ENCODE data around the gene PSMD5.

Gene PSMD5

DNA sequence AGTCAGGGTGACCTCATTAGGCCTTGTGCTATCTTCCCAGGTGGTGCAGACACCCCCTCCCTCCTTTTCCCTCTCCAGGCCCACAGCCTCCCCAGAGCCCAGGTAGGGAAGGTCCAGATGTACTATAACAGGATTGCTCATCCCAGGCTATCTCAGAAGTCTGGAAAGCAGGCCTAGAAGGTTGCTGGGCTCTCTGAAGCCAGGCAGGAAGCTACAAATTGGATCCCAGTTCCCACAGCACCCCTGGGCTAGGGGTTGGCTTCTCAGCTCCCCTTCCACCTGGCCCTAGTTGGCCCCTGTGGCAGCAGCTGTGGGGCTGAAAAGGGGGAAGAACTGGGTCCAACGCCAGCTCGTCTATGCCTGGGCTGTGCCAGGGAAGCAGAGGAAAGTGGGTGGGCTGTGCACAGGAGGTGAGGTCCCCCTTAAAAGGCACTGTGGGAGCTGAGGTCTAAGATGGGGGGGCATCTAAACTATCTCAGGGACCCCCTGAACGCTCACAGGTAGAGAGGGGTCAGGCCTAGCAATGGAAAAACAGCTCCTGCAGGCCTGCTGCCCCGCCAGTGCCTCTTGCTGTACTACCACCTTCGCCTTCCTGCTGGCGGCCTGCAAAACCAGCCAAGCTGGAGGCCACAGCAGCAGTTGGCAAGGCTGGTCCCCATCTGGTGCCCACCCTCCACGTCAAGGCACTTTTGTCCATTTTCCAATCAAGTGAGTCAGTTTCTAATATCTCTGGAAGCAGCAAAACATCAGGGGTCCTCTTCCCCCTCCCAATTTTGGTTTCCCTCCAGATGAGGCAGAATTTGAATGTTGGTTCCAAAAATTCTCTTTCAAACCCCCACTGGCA, 13.3 kb upstream of the PSMD5 start:
- Histone ChIP-seq H3K36me3 (ENCODE audit: insufficient read depth, low read length) (0 out of 2 replicates have a peak, but pooled peaks cover 3% of the 10 kb centered on the region), H2AFZ (ENCODE audit: low read length, unreplicated experiment) (no peak overlapping the region), H3K79me2 (ENCODE audit: control insufficient read depth, insufficient read depth, low read length, unreplicated experiment) (no peaks in the 10 kb centered on the region), H3K27me3 (ENCODE audit: insufficient read depth, low read length) (no peaks in the 10 kb centered on the region), H3K27ac (ENCODE audit: low read depth, low read length) (no peak overlapping the region), H3K4me3 (ENCODE audit: low read depth, low read length) (no peak overlapping the region), H3K4me1 (ENCODE audit: control insufficient read depth, insufficient read depth, low read length, unreplicated experiment) (no peaks in the 10 kb centered on the region)

DNA sequence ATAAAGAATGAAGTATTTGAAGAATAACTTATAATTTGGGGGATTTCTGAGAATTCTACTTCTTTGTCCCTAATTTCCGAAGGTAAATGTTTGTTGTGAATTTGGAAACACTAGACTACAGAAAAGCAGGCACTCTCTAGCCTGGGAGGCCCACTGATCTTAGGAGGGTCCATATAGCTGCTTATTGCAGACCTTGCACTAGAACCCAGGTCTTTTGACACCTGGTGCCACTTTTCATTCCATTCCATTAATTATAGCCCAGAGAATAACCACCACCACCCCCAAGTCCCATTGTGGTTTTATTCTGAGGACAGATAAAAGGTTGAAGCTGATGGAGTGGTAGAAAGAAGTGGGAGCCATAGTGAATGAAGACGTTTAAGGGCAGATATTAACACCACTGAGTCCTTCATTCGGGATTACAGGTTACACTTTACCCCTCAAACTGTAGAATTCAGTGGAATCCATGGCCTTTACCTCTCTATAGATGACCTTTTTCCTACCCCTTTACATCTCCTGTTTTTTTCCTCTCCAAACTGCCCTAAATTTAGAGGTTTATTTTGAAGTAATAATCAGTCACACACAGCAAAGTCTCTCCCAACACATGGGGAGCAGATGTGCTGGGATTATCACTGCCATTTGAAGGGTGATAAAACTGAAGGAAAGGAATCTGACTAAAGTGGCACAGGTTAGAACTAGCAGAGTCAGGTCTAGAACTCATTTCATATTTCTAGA, 12.0 kb upstream of the PSMD5 start:
- Histone ChIP-seq H2AFZ (ENCODE audit: low read length, unreplicated experiment) (no peak overlapping the region), H3K4me1 (ENCODE audit: control insufficient read depth, insufficient read depth, low read length, unreplicated experiment) (no peaks in the 10 kb centered on the region), H3K79me2 (ENCODE audit: control insufficient read depth, insufficient read depth, low read length, unreplicated experiment) (no peaks in the 10 kb centered on the region), H3K27me3 (ENCODE audit: insufficient read depth, low read length) (no peaks in the 10 kb centered on the region), H3K4me3 (ENCODE audit: low read depth, low read length) (no peak overlapping the region), H3K27ac (ENCODE audit: low read depth, low read length) (no peak overlapping the region), H3K36me3 (ENCODE audit: insufficient read depth, low read length) (0 out of 2 replicates have a peak, but pooled peaks cover 3% of the 10 kb centered on the region)

DNA sequence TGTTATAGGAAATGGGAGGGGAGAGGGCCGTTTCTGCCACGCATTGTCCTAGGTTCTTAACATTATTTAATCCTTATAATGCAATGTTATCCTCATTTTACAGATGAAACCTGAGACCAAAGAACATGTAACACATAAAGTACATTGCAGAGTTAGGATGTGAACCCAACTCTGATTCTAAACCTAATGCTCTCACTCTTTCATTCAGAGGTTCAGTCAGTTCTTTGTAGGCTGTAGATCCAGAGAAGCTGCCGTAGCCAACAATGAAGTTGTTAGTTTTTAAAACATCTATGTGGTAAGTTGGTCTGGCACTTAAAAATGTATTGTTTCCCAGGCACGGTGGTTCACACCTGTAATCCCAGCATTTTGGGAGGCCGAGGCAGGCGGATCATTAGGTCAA, 10.5 kb upstream of the PSMD5 start:
- Histone ChIP-seq H3K27ac (ENCODE audit: low read depth, low read length) (no peak overlapping the region), H3K36me3 (ENCODE audit: insufficient read depth, low read length) (0 out of 2 replicates have a peak, but pooled peaks cover under 1% of the 10 kb centered on the region), H2AFZ (ENCODE audit: low read length, unreplicated experiment) (no peak overlapping the region), H3K4me3 (ENCODE audit: low read depth, low read length) (no peak overlapping the region), H3K4me1 (ENCODE audit: control insufficient read depth, insufficient read depth, low read length, unreplicated experiment) (no peaks in the 10 kb centered on the region), H3K79me2 (ENCODE audit: control insufficient read depth, insufficient read depth, low read length, unreplicated experiment) (no peaks in the 10 kb centered on the region), H3K27me3 (ENCODE audit: insufficient read depth, low read length) (no peaks in the 10 kb centered on the region)

DNA sequence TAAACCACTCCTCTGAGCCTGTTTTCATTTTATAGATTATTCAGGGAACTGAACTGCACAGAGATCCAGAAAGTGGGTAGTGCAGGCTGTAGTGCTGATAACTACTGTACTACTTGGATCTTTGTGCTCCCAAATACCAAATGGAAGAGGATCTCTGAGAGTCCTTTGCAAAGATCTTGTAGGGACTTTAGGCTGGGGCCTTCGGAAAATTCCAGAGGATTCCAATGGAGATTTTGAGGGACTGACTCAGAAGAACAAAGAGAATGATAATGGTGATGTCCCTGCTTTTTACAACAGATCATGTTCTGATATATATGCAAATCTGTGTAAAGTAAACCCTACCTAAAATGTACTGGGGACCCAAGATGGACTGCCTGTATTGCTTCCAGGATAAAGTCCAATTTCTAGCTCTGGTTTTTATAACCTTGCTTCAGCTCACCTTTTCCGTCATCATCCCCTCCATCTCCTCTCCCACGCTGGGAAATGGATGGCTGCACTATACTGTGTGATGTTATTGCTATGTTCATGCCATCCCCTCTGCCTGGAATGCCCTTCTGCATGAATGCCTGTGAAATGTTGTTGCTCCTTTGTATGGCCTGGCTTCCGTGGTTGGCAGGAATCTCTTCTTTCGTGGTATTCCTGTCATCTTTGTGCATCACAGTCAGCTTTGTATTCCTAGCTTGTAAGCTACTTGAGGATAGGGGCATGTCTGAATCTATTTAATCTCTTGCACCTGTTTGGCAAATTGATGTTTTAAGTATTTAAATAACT, 9.7 kb upstream of the PSMD5 start:
- Histone ChIP-seq H3K27me3 (ENCODE audit: insufficient read depth, low read length) (no peaks in the 10 kb centered on the region), H2AFZ (ENCODE audit: low read length, unreplicated experiment) (no peak overlapping the region), H3K4me3 (ENCODE audit: low read depth, low read length) (no peak overlapping the region), H3K79me2 (ENCODE audit: control insufficient read depth, insufficient read depth, low read length, unreplicated experiment) (no peaks in the 10 kb centered on the region), H3K36me3 (ENCODE audit: insufficient read depth, low read length) (no peaks in the 10 kb centered on the region), H3K4me1 (ENCODE audit: control insufficient read depth, insufficient read depth, low read length, unreplicated experiment) (no peaks in the 10 kb centered on the region), H3K27ac (ENCODE audit: low read depth, low read length) (no peak overlapping the region)

DNA sequence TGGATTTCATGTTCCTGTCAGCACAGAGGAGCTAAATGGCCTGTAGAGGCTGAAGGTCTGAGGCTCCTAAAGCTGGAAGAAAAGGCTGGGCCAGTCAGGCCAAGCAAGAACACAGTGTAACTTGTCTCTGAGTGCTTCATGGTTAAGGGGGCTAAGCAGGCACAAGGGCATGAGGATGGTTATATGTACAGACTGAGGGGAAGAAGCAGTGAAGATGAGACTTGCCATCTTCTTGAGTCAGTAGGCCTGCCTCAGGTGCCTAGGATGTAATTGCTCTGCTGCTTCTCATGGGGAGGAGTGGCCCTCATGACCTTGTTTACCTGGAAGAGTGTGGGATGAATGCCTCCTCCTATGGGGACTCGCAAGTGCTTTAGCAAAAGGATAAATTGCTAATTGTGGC, 8.7 kb upstream of the PSMD5 start:
- H3K27ac ChIP-seq (ENCODE audit: low read depth, low read length): no peak overlapping the region

DNA sequence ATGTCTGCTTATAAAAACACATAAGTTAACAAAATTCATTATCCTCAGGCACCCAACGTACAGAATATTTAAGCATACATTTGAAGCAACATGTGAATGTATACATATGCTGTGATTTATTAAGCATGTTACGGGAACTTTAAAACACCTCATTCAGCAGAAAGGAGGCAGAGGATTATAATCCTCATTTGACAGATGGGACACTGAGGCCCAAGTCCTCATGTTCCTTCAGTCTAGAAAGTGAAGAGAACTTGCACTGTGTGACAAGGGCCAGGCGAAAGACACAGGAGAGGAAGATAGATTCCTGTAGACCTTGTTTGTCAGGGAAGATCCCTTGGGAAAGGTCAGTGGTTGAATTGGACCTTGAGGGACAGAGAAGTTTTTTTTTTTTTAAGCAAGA, 7.6 kb upstream of the PSMD5 start:
- no peaks in the 10 kb centered on the region for H3K36me3 ChIP-seq (ENCODE audit: insufficient read depth, low read length)

More for the DNA sequence above, 8.7 kb upstream of the PSMD5 start:
- Histone ChIP-seq H3K36me3 (ENCODE audit: insufficient read depth, low read length) (no peaks in the 10 kb centered on the region), H2AFZ (ENCODE audit: low read length, unreplicated experiment) (no peak overlapping the region), H3K27me3 (ENCODE audit: insufficient read depth, low read length) (no peaks in the 10 kb centered on the region), H3K4me1 (ENCODE audit: control insufficient read depth, insufficient read depth, low read length, unreplicated experiment) (no peaks in the 10 kb centered on the region), H3K79me2 (ENCODE audit: control insufficient read depth, insufficient read depth, low read length, unreplicated experiment) (no peaks in the 10 kb centered on the region), H3K4me3 (ENCODE audit: low read depth, low read length) (no peak overlapping the region)

DNA sequence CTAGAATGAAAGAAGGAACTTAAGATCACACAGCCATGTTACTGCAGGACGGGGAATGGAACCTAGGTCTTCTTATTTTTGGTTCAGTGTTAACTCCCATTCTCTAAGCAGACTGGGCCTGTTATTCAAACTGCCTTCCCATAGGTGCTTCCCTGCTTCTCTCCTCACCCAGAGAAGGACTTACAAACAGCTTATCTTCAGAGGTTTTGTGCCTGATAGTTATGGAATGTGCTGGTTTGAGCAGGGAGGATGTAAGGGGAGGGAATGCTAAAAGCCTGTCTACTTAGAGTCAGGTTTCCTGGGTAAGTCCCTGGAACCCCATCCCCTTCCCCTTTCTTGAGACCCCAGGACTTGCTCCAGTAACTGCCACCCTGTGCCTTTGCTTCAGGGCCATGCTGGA, 4.2 kb upstream of the PSMD5 start:
- peaks cover 10% of the 10 kb centered on the region for H3K4me1 ChIP-seq (ENCODE audit: control insufficient read depth, insufficient read depth, low read length, unreplicated experiment)
- peaks cover 22% of the 10 kb centered on the region for H3K79me2 ChIP-seq (ENCODE audit: control insufficient read depth, insufficient read depth, low read length, unreplicated experiment)
- no peaks in the 10 kb centered on the region for H3K27me3 ChIP-seq (ENCODE audit: insufficient read depth, low read length)
- H3K27ac ChIP-seq (ENCODE audit: low read depth, low read length): no peak overlapping the region
- no peak overlapping the region for H2AFZ ChIP-seq (ENCODE audit: low read length, unreplicated experiment)
- H3K36me3 ChIP-seq (ENCODE audit: insufficient read depth, low read length): no peaks in the 10 kb centered on the region
- H3K4me3 ChIP-seq (ENCODE audit: low read depth, low read length): no peak overlapping the region

More for the DNA sequence above, 7.6 kb upstream of the PSMD5 start:
- Histone ChIP-seq H3K79me2 (ENCODE audit: control insufficient read depth, insufficient read depth, low read length, unreplicated experiment) (no peaks in the 10 kb centered on the region), H3K4me1 (ENCODE audit: control insufficient read depth, insufficient read depth, low read length, unreplicated experiment) (no peaks in the 10 kb centered on the region), H3K4me3 (ENCODE audit: low read depth, low read length) (no peak overlapping the region), H2AFZ (ENCODE audit: low read length, unreplicated experiment) (no peak overlapping the region), H3K27me3 (ENCODE audit: insufficient read depth, low read length) (no peaks in the 10 kb centered on the region), H3K27ac (ENCODE audit: low read depth, low read length) (no peak overlapping the region)

DNA sequence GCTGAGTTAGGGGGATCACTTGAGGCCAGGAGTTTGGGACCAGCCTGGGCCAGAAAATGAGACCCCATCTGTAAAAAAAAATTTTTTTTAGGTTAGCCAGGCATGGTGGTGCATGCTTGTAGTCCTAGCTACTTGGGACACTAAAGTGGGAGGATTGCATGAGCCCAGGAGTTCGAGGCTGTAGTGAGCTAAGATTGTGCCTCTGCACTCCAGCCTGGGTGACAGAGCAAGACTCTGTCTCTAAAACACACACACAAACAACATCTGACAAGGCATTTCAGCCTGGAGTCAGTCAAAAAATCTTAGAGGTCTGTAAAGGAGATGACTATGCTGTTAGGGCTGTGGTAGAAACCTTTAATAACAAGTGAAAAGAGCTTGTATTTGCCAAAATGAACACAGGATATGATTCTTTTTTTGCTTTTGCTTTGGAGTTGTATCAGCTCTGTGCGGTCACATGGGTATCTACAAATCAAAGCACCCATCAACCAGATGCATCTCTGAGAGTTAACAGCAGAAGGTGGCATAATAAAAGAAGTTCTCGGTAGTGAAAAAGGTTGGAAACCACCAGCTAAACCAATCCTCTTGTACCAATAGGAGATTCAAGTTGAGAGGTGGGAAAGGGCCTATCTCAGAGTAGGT, 3.6 kb upstream of the PSMD5 start:
- Histone ChIP-seq H2AFZ (ENCODE audit: low read length, unreplicated experiment) (no peak overlapping the region), H3K79me2 (ENCODE audit: control insufficient read depth, insufficient read depth, low read length, unreplicated experiment) (peaks cover 28% of the 10 kb centered on the region), H3K4me3 (ENCODE audit: low read depth, low read length) (no peak overlapping the region), H3K36me3 (ENCODE audit: insufficient read depth, low read length) (no peaks in the 10 kb centered on the region), H3K27me3 (ENCODE audit: insufficient read depth, low read length) (no peaks in the 10 kb centered on the region), H3K27ac (ENCODE audit: low read depth, low read length) (no peak overlapping the region), H3K4me1 (ENCODE audit: control insufficient read depth, insufficient read depth, low read length, unreplicated experiment) (peaks cover 15% of the 10 kb centered on the region)

DNA sequence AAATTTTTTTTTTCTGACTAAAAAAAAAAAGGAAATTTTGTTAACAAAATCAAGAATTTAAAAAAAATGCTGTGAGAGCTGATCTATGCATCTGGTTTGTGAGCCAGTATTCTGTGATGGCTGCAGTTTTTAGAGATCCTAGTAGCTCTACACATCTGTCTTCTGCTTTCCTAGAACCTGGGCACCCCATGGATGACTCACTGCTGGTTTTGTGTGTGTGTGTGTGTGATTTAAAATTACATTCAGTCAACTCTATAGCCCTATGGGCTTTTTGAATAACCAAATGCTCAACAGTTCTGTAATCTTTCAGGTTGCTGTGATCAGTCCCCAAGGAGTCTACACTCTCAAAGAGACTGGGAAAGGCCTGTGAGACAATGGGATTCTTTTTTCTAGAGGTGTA, 2.5 kb upstream of the PSMD5 start:
- H3K27ac ChIP-seq (ENCODE audit: low read depth, low read length): no peak overlapping the region
- H3K27me3 ChIP-seq (ENCODE audit: insufficient read depth, low read length): no peaks in the 10 kb centered on the region
- H3K36me3 ChIP-seq (ENCODE audit: insufficient read depth, low read length): no peaks in the 10 kb centered on the region; the same call in 1 of the 2 replicates
- peaks cover 15% of the 10 kb centered on the region for H3K4me1 ChIP-seq (ENCODE audit: control insufficient read depth, insufficient read depth, low read length, unreplicated experiment)
- no peak overlapping the region for H3K4me3 ChIP-seq (ENCODE audit: low read depth, low read length)
- H2AFZ ChIP-seq (ENCODE audit: low read length, unreplicated experiment): no peak overlapping the region
- peaks cover 34% of the 10 kb centered on the region for H3K79me2 ChIP-seq (ENCODE audit: control insufficient read depth, insufficient read depth, low read length, unreplicated experiment)

Measured in ACC112 (cell line).